ENCODE results near the gene ATP5F1D. TPM values are rescaled to one million over a fixed set of nuclear protein-coding genes. Genes with fewer than 3 reads are reported as not detected.

Gene ATP5F1D
- total and polyA plus RNA-seq, 2 experiments from 2014 or later: 139 to 396 TPM

DNA sequence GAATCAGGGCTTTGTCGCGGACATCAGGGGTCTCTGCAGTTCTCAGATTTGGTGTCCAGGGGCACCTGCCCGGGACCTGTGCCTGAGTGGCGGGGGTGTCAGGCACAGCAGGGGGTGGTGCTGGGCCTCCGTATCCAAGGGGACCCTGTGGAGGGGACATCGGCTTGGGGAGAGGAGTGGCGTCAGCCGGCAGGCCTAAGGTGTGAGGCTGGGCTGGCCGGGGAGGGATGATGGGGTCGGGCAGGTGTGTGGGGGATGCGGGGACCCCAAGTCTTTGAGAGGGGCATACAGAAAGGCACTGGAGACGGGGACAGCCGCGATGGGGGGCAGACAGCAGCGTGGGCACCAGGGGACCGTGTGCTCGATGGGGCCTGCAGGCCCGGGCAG is 46.7 kb downstream of the ATP5F1D start:
- no peak overlapping the region for H2AFZ ChIP-seq
- H4K20me1 ChIP-seq (replicated peaks; ENCODE audit: insufficient read depth): no peaks in the 10 kb centered on the region
- DNase-seq (ENCODE audit: low spot score) (no peak), ATAC-seq (no peak)
- H3K36me3 ChIP-seq (ENCODE audit: insufficient read depth): no peaks in the 10 kb centered on the region
- no peaks in the 10 kb centered on the region for H3K9me2 ChIP-seq (ENCODE audit: insufficient read depth)
- Mint-ChIP-seq H3K36me3 (ENCODE audit: low read depth) (no peaks in the 10 kb centered on the region), H3K9me3 (no peaks in the 10 kb centered on the region), H3K4me3 (no peak overlapping the region), H3K27ac (no peak overlapping the region), H3K27me3 (ENCODE audit: insufficient read depth, low read depth, poor library complexity) (peaks cover 20% of the 10 kb centered on the region), H3K4me1 (peaks cover 7% of the 10 kb centered on the region; the same call in 2 of the 3 replicates)
- H3K27me3 ChIP-seq (ENCODE audit: insufficient read depth): peaks cover 26% of the 10 kb centered on the region
- H3F3A ChIP-seq (replicated peaks; ENCODE audit: low read depth): peaks cover 19% of the 10 kb centered on the region
- no peak overlapping the region for H3K4me2 ChIP-seq
- H3K27ac ChIP-seq (ENCODE audit: low read depth): no peak overlapping the region
- no peaks in the 10 kb centered on the region for H3K4me1 ChIP-seq (ENCODE audit: insufficient read depth)
- H3K4me3 ChIP-seq: no peak overlapping the region
- no peaks in the 10 kb centered on the region for H3K79me2 ChIP-seq (replicated peaks; ENCODE audit: insufficient read depth)
- TF ChIP-seq ZNF331 (CRISPR knock-in tag; IDR thresholded peaks at IDR 0.05; ENCODE audit: low read depth) (no peak), EZH2phosphoT487 (IDR thresholded peaks at IDR 0.05; ENCODE audit: unreplicated experiment) (no peak), NANOG (IDR thresholded peaks at IDR 0.05; ENCODE audit: borderline replicate concordance) (no peak)

- Histone ChIP-seq H3K27me3 (ENCODE audit: insufficient read depth) (peaks cover 23% of the 10 kb centered on the region), H3K79me2 (replicated peaks; ENCODE audit: insufficient read depth) (no peaks in the 10 kb centered on the region), H4K20me1 (replicated peaks; ENCODE audit: insufficient read depth) (no peaks in the 10 kb centered on the region), H2AFZ (no peak overlapping the region), H3K4me3 (no peak overlapping the region), H3K9me2 (ENCODE audit: insufficient read depth) (no peaks in the 10 kb centered on the region), H3K27ac (ENCODE audit: low read depth) (no peak overlapping the region), H3K4me1 (ENCODE audit: insufficient read depth) (no peaks in the 10 kb centered on the region), H3K4me2 (no peak overlapping the region), H3F3A (replicated peaks; ENCODE audit: low read depth) (peaks cover 17% of the 10 kb centered on the region), H3K36me3 (ENCODE audit: insufficient read depth) (no peaks in the 10 kb centered on the region)
- H3K27me3 Mint-ChIP-seq (ENCODE audit: insufficient read depth, low read depth, poor library complexity): peaks cover 18% of the 10 kb centered on the region
- H3K9me3 Mint-ChIP-seq: no peaks in the 10 kb centered on the region
- DNase-seq (ENCODE audit: low spot score) (no peak), ATAC-seq (no peak)
- H3K4me1 Mint-ChIP-seq: peaks cover 7% of the 10 kb centered on the region; the same call in 2 of the 3 replicates
- H3K4me3 Mint-ChIP-seq: no peak overlapping the region
- H3K27ac Mint-ChIP-seq: no peak overlapping the region
- no peaks in the 10 kb centered on the region for H3K36me3 Mint-ChIP-seq (ENCODE audit: low read depth)
- no peak for TF ChIP-seq ZNF331 (CRISPR knock-in tag; IDR thresholded peaks at IDR 0.05; ENCODE audit: low read depth)
- no peak for TF ChIP-seq JUNB (IDR thresholded peaks at IDR 0.05; ENCODE audit: unreplicated experiment)
- no peak for TF ChIP-seq REST (IDR thresholded peaks at IDR 0.05; ENCODE audit: unreplicated experiment)
- no peak for TF ChIP-seq NANOG (IDR thresholded peaks at IDR 0.05; ENCODE audit: borderline replicate concordance)
- no peak for TF ChIP-seq STAT1 (IDR thresholded peaks at IDR 0.05; ENCODE audit: unreplicated experiment)
- TF ChIP-seq EZH2phosphoT487 (IDR thresholded peaks at IDR 0.05; ENCODE audit: unreplicated experiment): no peak
- no peak for TF ChIP-seq EZH2 (IDR thresholded peaks at IDR 0.05; ENCODE audit: low read depth, unreplicated experiment)
- TF ChIP-seq ZNF462 (CRISPR knock-in tag; IDR thresholded peaks at IDR 0.05): no peak
- no peak for TF ChIP-seq CREB1 (CRISPR knock-in tag; IDR thresholded peaks at IDR 0.05; ENCODE audit: low read depth)
Observed at GRCh38 chr19:1288833-1289685, 47.5 kb downstream of the ATP5F1D start.

Data from GM23338 (cell line).